ENCODE results near the gene SNRPA1.

Gene SNRPA1

GRCh38 chr15:101232677-101233076, 62.4 kb downstream of the SNRPA1 start:
- no peak for DNase-seq (ENCODE audit: low read depth in 1 of 2, low spot score in 1 of 2)
- in situ Hi-C loops (cut with HindIII; ENCODE audit: low pct_unique_long_range_greater_than_20kb, low sequenced_read_pairs), result no loop called here
- TF ChIP-seq JUND (IDR thresholded peaks at IDR 0.05; ENCODE audit: low read depth), result no peak
